H9 (cell line): ENCODE results near the gene PITPNM2. TPM values are rescaled to one million over a fixed set of nuclear protein-coding genes. Genes with fewer than 3 reads are reported as not detected.

Experiments
- DNase-seq: peaks from one replicate; pipeline ENCODE4 v3.0.0-alpha.2; 2017
- H2AFZ ChIP-seq: one replicate; pipeline ENCODE4 v1.6.1; 2013; ENCODE audit warnings: mild to moderate bottlenecking, low read length, control low read depth, moderate library complexity
- H2AK5ac ChIP-seq: 2 replicates; pipeline ENCODE4 v1.6.1; 2013; ENCODE audit warnings: low read length, control low read depth, mixed read lengths; ENCODE audit not compliant: insufficient read length
- H2BK120ac ChIP-seq: one replicate; pipeline ENCODE4 v1.6.1; 2013; ENCODE audit warnings: low read depth, mild to moderate bottlenecking, low read length, control low read depth, inconsistent platforms; ENCODE audit not compliant: poor library complexity, severe bottlenecking
- H2BK12ac ChIP-seq: 2 replicates; pipeline ENCODE4 v1.6.1; 2013; ENCODE audit warnings: low read length, control low read depth, mixed read lengths, low read depth; ENCODE audit not compliant: insufficient read length
- H2BK15ac ChIP-seq: 2 replicates; pipeline ENCODE4 v1.6.1; 2013; ENCODE audit warnings: low read depth, low read length, control low read depth
- H2BK20ac ChIP-seq: one replicate; pipeline ENCODE4 v1.6.1; 2013; ENCODE audit warnings: low read depth, mild to moderate bottlenecking, low read length, control low read depth, inconsistent platforms; ENCODE audit not compliant: poor library complexity, severe bottlenecking
- H2BK5ac ChIP-seq: 2 replicates; pipeline ENCODE4 v1.6.1; 2013; ENCODE audit warnings: low read length, control low read depth, mixed read lengths; ENCODE audit not compliant: insufficient read length
- H3K14ac ChIP-seq: 2 replicates; pipeline ENCODE4 v1.6.1; 2013; ENCODE audit warnings: low read length, control low read depth; ENCODE audit not compliant: insufficient read depth
- H3K18ac ChIP-seq: 2 replicates; pipeline ENCODE4 v1.6.1; 2013; ENCODE audit warnings: low read depth, mild to moderate bottlenecking, mixed read lengths, low read length, control low read depth; ENCODE audit not compliant: insufficient read length
- H3K23ac ChIP-seq: 2 replicates; pipeline ENCODE4 v1.6.1; 2013; ENCODE audit warnings: low read length, control low read depth, mixed read lengths, low read depth; ENCODE audit not compliant: insufficient read length
- H3K23me2 ChIP-seq: 2 replicates; pipeline ENCODE4 v1.6.1; 2013; ENCODE audit warnings: low read depth, mild to moderate bottlenecking, mixed read lengths, low read length, control low read depth; ENCODE audit not compliant: insufficient read length, poor library complexity, severe bottlenecking
- H3K27ac ChIP-seq: 2 replicates; pipeline ENCODE4 v1.5.1; 2013; ENCODE audit warnings: low read length, control low read depth, mixed read lengths, low read depth; ENCODE audit not compliant: insufficient read length
- H3K27me3 ChIP-seq: 2 replicates; pipeline ENCODE4 v1.6.1; 2013; ENCODE audit warnings: low read length, control low read depth, inconsistent platforms; ENCODE audit not compliant: insufficient read depth
- H3K4ac ChIP-seq: 2 replicates; pipeline ENCODE4 v1.6.1; 2013; ENCODE audit warnings: low read depth, mild to moderate bottlenecking, control low read depth, inconsistent platforms, low read length, moderate library complexity
- H3K4me1 ChIP-seq: 2 replicates; pipeline ENCODE4 v1.6.1; 2013; ENCODE audit warnings: low read length, control low read depth, inconsistent platforms; ENCODE audit not compliant: insufficient read depth
- H3K4me2 ChIP-seq: 2 replicates; pipeline ENCODE4 v1.6.1; 2013; ENCODE audit warnings: low read length, control low read depth, mixed read lengths; ENCODE audit not compliant: insufficient read length, insufficient read depth
- H3K56ac ChIP-seq: 2 replicates; pipeline ENCODE4 v1.6.1; 2013; ENCODE audit warnings: low read depth, mild to moderate bottlenecking, mixed read lengths, low read length, control low read depth; ENCODE audit not compliant: insufficient read length
- H3K79me1 ChIP-seq: 2 replicates; pipeline ENCODE4 v1.6.1; 2013; ENCODE audit warnings: low read depth, mild to moderate bottlenecking, moderate library complexity, low read length, control low read depth, inconsistent platforms; ENCODE audit not compliant: insufficient read depth, poor library complexity, severe bottlenecking
- H3K79me2 ChIP-seq: 2 replicates; pipeline ENCODE4 v1.6.1; 2013; ENCODE audit warnings: low read length, control low read depth, inconsistent platforms; ENCODE audit not compliant: insufficient read depth
- H3K9ac ChIP-seq: 2 replicates; pipeline ENCODE4 v1.6.1; 2013; ENCODE audit warnings: low read length, control low read depth, mixed read lengths; ENCODE audit not compliant: insufficient read length; ENCODE audit errors: extremely low read depth
- H3K9me3 ChIP-seq: one replicate; pipeline ENCODE4 v1.6.1; 2013; ENCODE audit warnings: low read depth, low read length, inconsistent platforms; ENCODE audit not compliant: control insufficient read depth
- H3T11ph ChIP-seq: one replicate; pipeline ENCODE4 v1.6.1; 2013; ENCODE audit warnings: mild to moderate bottlenecking, low read length, control low read depth, inconsistent platforms
- H4K20me1 ChIP-seq: one replicate; pipeline ENCODE4 v1.6.1; 2013; ENCODE audit not compliant: control insufficient read depth, insufficient read length, insufficient read depth
- H4K5ac ChIP-seq: 2 replicates; pipeline ENCODE4 v1.6.1; 2013; ENCODE audit warnings: low read depth, mild to moderate bottlenecking, mixed read lengths, low read length, control low read depth; ENCODE audit not compliant: insufficient read length
- H4K8ac ChIP-seq: replicated peaks from 2 replicates; pipeline ENCODE4 v1.6.1; 2013; ENCODE audit warnings: low read length, control low read depth, mixed read lengths, low read depth; ENCODE audit not compliant: insufficient read length
- H4K91ac ChIP-seq: 2 replicates; pipeline ENCODE4 v1.6.1; 2013; ENCODE audit warnings: low read depth, mild to moderate bottlenecking, moderate library complexity, mixed read lengths, low read length, control low read depth; ENCODE audit not compliant: insufficient read length
- H3K27ac Mint-ChIP-seq, 3 experiments: 2 replicates in 2 of 3; 3 replicates in 1 of 3; pipeline ENCODE4 v1.8.0; 2020 to 2021; ENCODE audit warnings: mixed read lengths in 3 of 3, mild to moderate bottlenecking in 1 of 3, moderate library complexity in 1 of 3
- H3K27me3 Mint-ChIP-seq: 2 replicates; pipeline ENCODE4 v1.8.0; 2021; ENCODE audit warnings: low read depth, mild to moderate bottlenecking, moderate library complexity, mixed read lengths
- H3K36me3 Mint-ChIP-seq, 3 experiments: 2 replicates in 2 of 3; 3 replicates in 1 of 3; pipeline ENCODE4 v1.8.0; 2020 to 2021; ENCODE audit warnings: low read depth in 3 of 3, mixed read lengths in 3 of 3; ENCODE audit not compliant: insufficient read depth in 1 of 3
- H3K4me1 Mint-ChIP-seq, 2 experiments: 2 replicates each; pipeline ENCODE4 v1.8.0; 2020; ENCODE audit warnings: mixed read lengths in 2 of 2
- H3K4me3 Mint-ChIP-seq, 2 experiments: 2 replicates in 1 of 2; 3 replicates in 1 of 2; pipeline ENCODE4 v1.8.0; 2020 to 2021; ENCODE audit warnings: mild to moderate bottlenecking in 2 of 2, mixed read lengths in 2 of 2, moderate library complexity in 1 of 2
- H3K9me3 Mint-ChIP-seq, 2 experiments: 2 replicates in 1 of 2; 3 replicates in 1 of 2; pipeline ENCODE4 v1.8.0; 2020; ENCODE audit warnings: mild to moderate bottlenecking in 2 of 2, mixed read lengths in 2 of 2, moderate library complexity in 1 of 2
- WGBS: extraction: QIAGEN DNeasy Blood & Tissue Kit; methylation state at CpG from one replicate; pipeline ENCODE4 v1.1.7; 2013; ENCODE audit warnings: missing lambda C conversion rate, low lambda C conversion rate, mixed read lengths; ENCODE audit not compliant: insufficient read length; ENCODE audit errors: extremely low coverage; 5-methylcytosine and 5-hydroxymethylcytosine counted together
- total RNA-seq: library from RNA; stranded (reverse); gene quantifications from 2 replicates; pipeline ENCODE4 v1.2.1, GENCODE V29; 2021
- TF ChIP-seq, protein P1 (sequence below): fragments of 200-600 bp; sonication (generic); conservative IDR thresholded peaks from 3 replicates; pipeline ENCODE4 v1.8.0; 2021; ENCODE audit warnings: antibody characterized with exemption, mild to moderate bottlenecking

Gene PITPNM2
- total RNA-seq, 1 experiment from 2014 or later: 1.2 TPM

DNA sequence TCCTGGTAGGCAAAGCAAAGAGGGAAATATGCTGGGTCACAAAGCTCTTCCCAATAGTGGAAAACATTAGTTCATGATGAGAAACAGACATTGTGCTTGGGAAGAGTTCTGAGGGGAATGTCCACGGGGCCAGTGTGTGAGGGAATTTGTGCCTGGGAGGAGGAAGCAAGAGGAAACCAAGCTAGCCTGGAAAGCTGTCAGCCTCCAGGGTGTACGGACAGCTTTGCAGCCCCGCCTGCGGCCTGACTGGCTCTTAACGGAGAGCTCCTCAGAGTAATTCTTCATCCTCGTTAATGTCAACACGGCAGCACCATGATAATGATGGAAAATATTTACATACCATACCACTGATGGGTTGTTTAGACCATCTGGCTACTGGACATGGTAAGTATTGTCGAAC, 32.4 kb downstream of the PITPNM2 start:
- no peak overlapping the region for H2AFZ ChIP-seq
- no peak overlapping the region for H3K23ac ChIP-seq
- no peak overlapping the region for H3K14ac ChIP-seq
- H2BK20ac ChIP-seq: no peak overlapping the region
- no peak overlapping the region for H3K56ac ChIP-seq
- H3K18ac ChIP-seq: no peak overlapping the region
- Mint-ChIP-seq H3K4me3 (no peak overlapping the region), H3K27ac (no peak overlapping the region), H3K9me3 (no peaks in the 10 kb centered on the region), H3K27me3 (peaks cover 89% of the 10 kb centered on the region), H3K36me3 (no peaks in the 10 kb centered on the region), H3K4me1 (peaks cover 8 to 21% of the 10 kb centered on the region in 2 experiments)
- no peak overlapping the region for H3K4me2 ChIP-seq
- H3K9me3 ChIP-seq: no peaks in the 10 kb centered on the region
- no peak overlapping the region for H2BK5ac ChIP-seq
- H3K4ac ChIP-seq: no peak overlapping the region
- H4K8ac ChIP-seq: no peak overlapping the region
- no peaks in the 10 kb centered on the region for H3K79me1 ChIP-seq
- TF ChIP-seq, protein P1, sequence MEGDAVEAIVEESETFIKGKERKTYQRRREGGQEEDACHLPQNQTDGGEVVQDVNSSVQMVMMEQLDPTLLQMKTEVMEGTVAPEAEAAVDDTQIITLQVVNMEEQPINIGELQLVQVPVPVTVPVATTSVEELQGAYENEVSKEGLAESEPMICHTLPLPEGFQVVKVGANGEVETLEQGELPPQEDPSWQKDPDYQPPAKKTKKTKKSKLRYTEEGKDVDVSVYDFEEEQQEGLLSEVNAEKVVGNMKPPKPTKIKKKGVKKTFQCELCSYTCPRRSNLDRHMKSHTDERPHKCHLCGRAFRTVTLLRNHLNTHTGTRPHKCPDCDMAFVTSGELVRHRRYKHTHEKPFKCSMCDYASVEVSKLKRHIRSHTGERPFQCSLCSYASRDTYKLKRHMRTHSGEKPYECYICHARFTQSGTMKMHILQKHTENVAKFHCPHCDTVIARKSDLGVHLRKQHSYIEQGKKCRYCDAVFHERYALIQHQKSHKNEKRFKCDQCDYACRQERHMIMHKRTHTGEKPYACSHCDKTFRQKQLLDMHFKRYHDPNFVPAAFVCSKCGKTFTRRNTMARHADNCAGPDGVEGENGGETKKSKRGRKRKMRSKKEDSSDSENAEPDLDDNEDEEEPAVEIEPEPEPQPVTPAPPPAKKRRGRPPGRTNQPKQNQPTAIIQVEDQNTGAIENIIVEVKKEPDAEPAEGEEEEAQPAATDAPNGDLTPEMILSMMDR: no peak
- H3K27me3 ChIP-seq: no peaks in the 10 kb centered on the region; the same call in 1 of the 2 replicates
- no peak overlapping the region for H3K9ac ChIP-seq
- no peak overlapping the region for H4K5ac ChIP-seq
- no peak overlapping the region for H2BK12ac ChIP-seq
- H3T11ph ChIP-seq: no peak overlapping the region
- WGBS: no CpG with 5 or more reads among the region's 8 CpGs
- no peak overlapping the region for H4K91ac ChIP-seq
- no peak overlapping the region for H3K27ac ChIP-seq
- H2BK120ac ChIP-seq: no peak overlapping the region
- DNase-seq: no peak
- no peaks in the 10 kb centered on the region for H3K23me2 ChIP-seq
- H3K4me1 ChIP-seq: no peaks in the 10 kb centered on the region
- H2AK5ac ChIP-seq: no peak overlapping the region
- H2BK15ac ChIP-seq: no peak overlapping the region
- H4K20me1 ChIP-seq: no peaks in the 10 kb centered on the region
- no peaks in the 10 kb centered on the region for H3K79me2 ChIP-seq
